ENCODE results near the gene PPP3R1.
"Not testable (repeated sequence)": the region's sequence is repeated elsewhere in the genome, so short reads cannot be mapped to it uniquely, and the experiment has no call there.

The PPP3R1 gene

DNA sequence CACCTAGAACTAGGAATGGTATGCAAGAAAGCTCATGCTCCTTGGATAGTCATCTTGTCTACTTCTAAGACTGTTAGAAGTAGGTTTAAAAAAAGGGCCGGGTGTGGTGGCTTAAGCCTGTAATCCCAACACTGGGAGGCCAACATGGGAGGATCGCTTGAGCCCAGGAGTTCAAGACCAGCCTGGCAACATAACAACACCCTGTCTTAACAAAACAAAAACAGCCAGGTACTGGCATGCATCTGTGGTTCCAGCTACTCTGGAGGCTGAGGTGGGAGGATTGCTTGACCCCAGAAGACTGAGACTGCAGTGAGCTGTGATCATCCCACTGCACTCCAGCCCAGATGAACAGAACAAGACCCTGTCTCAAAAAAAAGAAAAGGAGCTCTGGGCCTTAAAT is 74.8 kb downstream of the PPP3R1 start:
- no peak for DNase-seq (ENCODE audit: low spot score)
- TF ChIP-seq, protein P1, sequence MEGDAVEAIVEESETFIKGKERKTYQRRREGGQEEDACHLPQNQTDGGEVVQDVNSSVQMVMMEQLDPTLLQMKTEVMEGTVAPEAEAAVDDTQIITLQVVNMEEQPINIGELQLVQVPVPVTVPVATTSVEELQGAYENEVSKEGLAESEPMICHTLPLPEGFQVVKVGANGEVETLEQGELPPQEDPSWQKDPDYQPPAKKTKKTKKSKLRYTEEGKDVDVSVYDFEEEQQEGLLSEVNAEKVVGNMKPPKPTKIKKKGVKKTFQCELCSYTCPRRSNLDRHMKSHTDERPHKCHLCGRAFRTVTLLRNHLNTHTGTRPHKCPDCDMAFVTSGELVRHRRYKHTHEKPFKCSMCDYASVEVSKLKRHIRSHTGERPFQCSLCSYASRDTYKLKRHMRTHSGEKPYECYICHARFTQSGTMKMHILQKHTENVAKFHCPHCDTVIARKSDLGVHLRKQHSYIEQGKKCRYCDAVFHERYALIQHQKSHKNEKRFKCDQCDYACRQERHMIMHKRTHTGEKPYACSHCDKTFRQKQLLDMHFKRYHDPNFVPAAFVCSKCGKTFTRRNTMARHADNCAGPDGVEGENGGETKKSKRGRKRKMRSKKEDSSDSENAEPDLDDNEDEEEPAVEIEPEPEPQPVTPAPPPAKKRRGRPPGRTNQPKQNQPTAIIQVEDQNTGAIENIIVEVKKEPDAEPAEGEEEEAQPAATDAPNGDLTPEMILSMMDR (IDR thresholded peaks at IDR 0.05; ENCODE audit: extremely low read depth, missing control alignments), result no peak

DNA sequence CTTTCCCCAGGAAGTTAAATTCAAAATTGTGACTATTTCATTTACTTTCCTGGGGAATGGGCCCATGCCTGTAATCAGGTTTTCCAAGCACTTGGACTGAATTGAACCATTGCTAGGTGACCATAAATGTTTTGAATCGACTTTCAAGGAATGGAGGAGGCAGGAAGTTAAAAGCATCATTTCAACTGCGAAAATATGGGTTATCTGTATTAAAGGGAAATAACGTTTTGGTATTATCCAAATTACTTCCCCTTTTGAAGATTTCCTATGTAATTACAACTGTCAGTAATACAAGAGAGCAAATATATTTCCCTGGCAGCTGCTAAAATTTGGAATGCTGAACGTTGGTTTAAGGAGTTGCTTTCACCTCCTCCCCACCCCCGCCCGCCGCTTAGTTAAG is 75.7 kb downstream of the PPP3R1 start:
- TF ChIP-seq, protein P1 (IDR thresholded peaks at IDR 0.05; ENCODE audit: extremely low read depth, missing control alignments), result no peak
- no peak for DNase-seq (ENCODE audit: low spot score)

DNA sequence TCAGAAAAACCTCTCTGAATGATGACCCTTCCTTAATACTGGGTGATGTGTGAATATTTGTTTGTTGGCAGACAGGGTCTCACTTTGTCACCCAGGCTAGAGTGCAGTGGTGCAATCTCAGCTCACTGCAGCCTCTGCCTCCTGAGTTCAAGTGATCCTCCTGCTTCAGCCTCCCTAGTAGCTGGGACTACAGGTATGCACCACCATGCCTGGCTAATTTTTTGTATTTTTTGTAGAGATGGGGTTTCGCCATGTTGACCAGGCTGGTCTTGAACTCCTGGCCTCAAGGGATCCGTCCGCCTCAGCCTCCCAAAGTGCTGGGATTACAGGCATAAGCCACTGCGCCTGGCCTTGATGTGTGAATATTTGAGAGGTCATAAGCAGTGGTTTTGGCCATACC is 77.1 kb downstream of the PPP3R1 start:
- DNase-seq (ENCODE audit: low spot score), result not testable (repeated sequence)

DNA sequence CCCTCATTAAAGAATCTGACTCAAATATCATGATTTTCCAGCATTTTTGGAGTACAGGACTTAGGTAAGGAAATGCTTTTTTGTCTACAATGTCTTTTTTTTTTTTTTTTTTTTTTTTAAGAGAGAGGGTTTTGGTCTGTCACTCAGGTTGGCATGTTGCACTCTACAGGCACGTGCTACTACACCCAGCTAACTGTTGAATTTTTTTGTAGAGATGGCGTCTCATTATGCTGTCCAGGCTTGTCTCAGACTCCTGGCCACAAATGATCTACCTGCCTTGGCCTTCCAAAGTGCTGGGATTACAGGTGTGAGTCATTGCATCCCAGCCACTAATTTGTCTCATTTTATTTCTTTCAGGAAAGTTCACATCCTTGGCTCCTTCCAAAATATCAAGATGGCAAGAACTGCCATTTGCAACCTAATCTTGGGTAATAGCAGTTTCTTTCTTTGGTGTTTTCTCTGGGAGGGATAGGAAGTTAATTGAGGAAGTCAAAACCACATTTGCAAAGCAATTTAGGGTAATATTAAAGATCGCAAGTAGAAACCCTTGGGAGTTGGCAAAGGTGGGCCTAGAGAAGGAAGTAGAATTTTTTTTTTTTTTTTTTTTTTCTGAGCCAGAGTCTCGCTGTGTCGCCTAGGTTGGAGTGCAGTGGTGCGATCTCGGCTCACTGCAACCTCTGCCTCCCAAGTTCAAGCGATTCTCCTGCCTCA is 79.2 kb downstream of the PPP3R1 start:
- no peak for DNase-seq (ENCODE audit: low spot score)
- TF ChIP-seq, protein P1 (IDR thresholded peaks at IDR 0.05; ENCODE audit: extremely low read depth, missing control alignments), result no peak

DNA sequence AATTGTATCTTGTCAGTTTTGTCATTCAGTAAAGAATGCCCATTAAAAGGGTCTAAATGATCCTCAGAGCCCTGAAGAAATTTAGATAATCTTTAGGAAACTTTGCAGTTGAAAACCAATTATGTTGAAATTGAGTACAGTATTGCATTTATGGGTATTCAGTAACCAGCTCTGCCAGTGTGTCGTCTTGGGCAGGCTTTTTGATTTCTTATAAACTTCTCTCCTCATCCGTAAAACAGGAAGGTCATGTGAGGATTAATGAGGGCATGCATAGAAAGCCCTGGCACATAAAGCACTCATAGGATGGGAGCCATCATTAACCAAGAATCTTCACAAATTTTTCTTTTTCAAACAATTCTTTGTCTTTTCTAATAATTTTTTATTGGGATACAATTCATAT is 79.8 kb downstream of the PPP3R1 start:
- TF ChIP-seq, protein P1 (IDR thresholded peaks at IDR 0.05; ENCODE audit: extremely low read depth, missing control alignments), result no peak
- no peak for DNase-seq (ENCODE audit: low spot score)

DNA sequence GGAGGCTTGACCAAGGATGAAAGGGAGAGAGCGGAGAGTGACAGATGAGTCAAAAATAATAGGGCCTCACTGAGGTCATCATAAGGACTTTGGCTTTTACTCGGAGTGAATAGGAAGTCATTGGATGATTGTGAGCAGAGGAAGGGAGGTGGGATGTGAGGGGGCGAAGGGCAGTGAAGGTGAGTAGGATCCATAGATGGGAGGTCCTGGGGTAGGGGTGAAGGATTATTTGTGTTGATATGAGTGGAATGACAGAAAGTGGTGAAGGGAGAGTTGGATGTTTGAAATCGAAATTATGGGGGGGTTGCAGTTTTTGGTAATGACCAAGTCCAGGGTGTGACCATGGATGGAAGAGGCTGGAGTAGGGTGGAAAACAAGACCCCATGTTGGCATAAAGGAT is 80.6 kb downstream of the PPP3R1 start:
- no peak for DNase-seq (ENCODE audit: low spot score)
- TF ChIP-seq, protein P1 (IDR thresholded peaks at IDR 0.05; ENCODE audit: extremely low read depth, missing control alignments), result no peak

DNA sequence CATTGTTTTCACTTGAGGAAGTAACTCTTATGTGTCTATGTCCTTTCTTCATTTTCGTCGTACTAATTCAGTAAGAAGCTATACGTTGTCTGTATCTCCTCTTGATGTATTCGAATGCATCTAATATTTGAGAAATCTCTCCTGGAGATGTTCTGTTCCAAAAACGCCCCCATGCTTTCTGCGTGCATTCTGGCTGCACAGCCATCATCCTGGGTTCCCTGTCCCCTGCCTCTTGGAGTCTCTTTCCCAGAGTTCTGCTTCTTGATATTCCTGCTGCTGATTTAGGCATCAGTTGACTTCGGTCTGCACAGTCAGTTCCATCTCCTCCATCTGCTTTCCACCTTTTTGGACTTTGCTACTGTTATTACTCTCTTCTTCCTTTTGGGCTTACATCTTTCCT is 81.2 kb downstream of the PPP3R1 start:
- no peak for DNase-seq (ENCODE audit: low spot score)
- TF ChIP-seq, protein P1 (IDR thresholded peaks at IDR 0.05; ENCODE audit: extremely low read depth, missing control alignments), result no peak

DNA sequence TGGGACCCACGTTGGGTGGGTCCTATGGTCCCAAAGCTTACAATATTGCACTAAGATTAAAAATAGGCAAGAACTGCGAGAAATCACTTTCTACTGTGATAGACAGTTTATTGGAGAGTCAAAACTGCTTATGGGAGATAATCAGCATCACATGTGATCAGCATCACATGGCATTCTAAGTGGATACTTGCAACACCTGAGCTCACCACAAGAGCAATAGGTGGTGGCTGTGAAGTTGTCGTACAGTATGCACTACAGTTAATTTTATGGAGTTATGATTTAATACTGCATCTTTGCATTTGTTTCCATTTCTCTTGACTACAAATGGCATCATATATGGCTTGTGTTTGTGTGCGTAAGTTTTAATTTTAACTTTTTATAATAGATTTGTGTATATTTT is 83.0 kb downstream of the PPP3R1 start:
- TF ChIP-seq, protein P1 (IDR thresholded peaks at IDR 0.05; ENCODE audit: extremely low read depth, missing control alignments), result no peak
- DNase-seq (ENCODE audit: low spot score), result no peak

Measured in GM20000 (cell line).